Globus pallidus (tissue), 1 donor: ENCODE results near the gene RRAS2.
"Not testable (repeated sequence)": the region's sequence is repeated elsewhere in the genome, so short reads cannot be mapped to it uniquely, and the experiment has no call there.

Source experiments
- DNase-seq: peaks from one replicate; pipeline ENCODE4 v3.0.0-alpha.2; 2015; ENCODE audit warnings: low spot score

Gene RRAS2

DNA sequence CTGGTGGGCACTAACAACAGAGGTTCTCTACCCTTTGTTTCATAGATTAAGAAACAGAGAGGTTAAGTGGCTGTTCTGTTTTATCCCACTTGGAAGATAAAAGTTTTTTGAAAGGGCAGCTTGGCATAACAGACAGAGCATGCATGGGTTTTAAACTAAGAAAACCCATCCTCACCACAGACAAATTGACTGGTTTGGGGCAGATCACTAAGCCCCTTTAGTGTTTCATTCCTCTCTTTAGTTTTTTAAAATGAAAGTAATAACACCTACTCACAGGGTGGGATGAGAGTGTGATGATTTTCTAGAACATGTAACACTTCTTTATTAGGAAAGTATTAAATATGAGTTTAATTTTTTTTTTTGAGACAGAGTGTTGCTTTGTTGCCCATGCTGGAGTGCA lies 12.3 kb upstream of the RRAS2 start:
- DNase-seq, result no peak

DNA sequence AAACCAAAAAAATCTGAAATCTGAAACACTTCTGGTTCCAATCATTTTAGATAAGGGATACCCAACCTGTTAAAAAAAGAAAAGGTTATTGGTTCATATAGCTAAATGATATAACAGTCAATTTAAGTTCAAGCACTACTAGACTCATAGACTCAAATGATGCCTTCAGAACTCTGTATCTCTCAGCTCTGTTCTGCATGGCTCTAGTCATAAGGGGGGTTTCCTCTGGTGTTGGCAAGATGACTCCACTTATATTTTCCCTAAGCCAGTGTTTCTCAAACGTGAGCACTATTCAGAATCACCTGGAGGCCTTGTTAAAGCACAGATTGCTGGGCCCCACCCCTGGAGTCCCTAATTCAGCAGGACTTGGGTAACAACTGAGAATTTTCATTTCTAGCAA lies 11.5 kb upstream of the RRAS2 start:
- no peak for DNase-seq

DNA sequence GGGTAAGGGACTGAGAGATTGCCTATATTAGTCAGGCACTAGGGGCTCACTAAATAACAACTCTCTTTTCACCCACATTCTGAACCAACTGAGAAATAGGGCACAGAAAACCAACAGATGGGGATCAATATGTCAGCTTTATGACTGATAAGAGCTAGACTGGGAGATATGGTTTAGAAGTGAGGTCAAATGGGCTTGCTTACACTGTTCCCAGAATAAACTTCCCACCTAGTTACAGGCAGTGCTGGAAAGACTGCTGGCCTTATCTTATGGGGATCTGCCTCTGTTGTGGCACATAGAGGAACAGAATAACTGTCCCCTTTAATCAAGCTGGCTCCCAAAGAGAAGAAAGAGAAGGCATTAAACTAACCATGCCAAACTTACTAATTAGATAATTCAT lies 10.6 kb upstream of the RRAS2 start:
- DNase-seq, result no peak

DNA sequence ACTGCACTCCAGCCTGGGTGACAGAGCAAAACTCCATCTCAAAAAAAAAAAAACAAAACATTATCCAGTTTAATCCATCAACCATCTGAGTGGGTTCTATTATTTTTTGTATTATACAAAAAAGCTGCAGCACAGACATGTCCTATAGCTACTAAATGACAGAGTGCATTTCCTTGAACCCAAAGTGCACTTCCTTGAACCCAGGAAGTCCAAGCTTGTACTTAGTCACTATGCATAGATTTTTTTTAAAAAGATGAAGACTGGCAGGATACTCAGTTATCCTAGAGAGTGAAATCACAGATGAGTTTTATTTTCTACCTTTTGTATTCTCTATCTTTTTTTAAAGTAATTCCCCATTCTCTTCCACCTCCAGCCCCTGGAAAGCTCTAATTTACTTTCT lies 8.0 kb upstream of the RRAS2 start:
- no peak for DNase-seq

DNA sequence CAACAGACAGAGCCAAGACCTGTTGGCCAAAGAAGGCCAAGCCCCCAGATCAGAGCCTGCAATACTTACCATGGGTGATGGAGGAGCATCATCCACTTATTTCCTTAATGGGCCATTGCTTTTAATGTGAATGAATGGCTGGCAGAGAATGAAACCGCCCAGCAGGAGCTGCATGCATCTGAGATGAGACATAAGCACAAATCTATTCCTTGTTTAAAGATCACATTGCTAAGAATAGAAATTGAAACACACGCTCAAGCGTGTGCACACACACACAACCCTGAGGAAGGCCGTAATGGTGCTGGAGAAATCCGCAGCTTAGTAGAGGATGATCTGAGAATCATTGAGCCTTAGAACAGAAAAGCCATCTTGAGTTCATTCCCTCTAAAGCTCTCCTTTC lies 5.3 kb upstream of the RRAS2 start:
- DNase-seq, result no peak

DNA sequence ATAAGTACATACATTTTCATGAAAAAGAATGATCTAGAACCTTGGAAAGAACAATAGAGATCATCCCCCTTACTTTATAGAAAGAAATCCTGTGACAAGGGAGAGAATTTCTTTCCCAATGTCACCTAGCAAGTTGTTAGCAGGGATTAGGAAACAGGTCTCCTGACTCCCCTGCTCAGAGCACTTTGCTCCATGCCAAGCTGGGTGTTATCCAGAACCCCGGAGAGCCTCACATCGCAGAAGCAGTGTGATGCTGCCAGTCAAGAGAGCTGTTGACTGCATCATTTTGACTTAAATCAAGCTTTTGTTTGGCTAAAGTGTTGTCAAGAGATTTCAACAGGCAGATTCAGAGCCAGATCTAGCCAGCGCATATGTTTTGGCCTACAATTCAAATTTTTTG lies 3.6 kb upstream of the RRAS2 start:
- no peak for DNase-seq

DNA sequence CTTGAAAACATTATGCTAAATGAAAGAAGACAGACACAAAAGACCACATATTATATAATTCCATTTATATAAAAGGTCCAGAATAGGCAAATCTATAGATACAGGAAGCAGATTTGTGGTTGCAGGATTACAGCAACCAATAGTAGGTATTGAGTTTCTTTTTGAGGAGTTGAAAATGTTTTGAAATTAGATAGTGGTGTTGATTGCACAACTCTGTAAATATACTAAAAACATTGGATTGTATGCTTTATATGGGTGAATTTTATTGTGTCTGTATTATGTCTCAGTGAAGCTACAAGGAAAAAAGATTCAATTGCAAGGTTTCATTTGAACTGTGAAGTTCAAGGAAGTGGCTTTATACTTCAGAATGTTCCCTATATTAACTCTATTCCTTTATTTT lies 3.0 kb upstream of the RRAS2 start:
- no peak for DNase-seq

DNA sequence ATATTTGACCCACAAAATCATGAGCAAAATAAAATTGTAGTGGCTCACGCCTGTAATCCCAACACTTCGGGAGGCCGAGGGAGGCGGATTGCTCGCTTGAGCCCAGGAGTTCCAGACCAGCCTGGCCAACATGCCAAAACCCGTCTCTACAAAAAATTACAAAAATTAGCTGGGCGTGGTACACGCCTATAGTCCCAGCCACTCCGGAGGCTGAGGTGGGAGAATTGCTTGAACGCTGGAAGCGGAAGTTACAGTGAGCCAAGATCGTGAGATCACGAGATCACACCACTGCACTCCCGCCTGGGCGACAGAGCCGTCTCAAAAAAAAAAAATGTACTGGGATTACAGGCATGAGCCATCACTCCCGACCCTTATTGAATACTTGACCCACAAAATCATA lies 2.0 kb upstream of the RRAS2 start:
- no peak for DNase-seq

DNA sequence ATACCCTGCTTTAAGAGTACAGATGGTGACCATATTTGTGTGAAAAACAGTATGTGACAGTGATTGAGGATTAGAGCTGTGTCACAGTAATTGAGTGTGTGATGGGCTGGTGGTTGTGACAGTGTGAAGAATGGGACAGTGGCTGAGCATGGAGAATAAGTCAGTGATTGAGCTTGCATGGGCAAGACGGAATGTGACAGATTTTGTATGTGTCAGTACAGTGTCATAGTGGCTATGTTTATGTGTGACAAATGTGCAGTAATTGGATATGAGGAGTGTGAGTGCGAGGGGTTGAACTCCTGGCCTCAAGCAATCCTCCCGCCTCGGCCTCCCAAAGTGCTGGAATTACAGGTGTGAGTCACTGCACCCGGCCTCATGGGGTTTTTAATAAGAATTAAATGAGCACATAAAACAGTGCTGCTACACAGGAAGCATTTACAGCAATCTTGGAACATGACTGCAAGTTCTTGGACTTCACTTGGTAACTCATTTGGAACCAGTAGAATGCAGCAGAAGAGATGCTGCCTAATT lies 583 bp upstream of the RRAS2 start:
- DNase-seq, result no peak

DNA sequence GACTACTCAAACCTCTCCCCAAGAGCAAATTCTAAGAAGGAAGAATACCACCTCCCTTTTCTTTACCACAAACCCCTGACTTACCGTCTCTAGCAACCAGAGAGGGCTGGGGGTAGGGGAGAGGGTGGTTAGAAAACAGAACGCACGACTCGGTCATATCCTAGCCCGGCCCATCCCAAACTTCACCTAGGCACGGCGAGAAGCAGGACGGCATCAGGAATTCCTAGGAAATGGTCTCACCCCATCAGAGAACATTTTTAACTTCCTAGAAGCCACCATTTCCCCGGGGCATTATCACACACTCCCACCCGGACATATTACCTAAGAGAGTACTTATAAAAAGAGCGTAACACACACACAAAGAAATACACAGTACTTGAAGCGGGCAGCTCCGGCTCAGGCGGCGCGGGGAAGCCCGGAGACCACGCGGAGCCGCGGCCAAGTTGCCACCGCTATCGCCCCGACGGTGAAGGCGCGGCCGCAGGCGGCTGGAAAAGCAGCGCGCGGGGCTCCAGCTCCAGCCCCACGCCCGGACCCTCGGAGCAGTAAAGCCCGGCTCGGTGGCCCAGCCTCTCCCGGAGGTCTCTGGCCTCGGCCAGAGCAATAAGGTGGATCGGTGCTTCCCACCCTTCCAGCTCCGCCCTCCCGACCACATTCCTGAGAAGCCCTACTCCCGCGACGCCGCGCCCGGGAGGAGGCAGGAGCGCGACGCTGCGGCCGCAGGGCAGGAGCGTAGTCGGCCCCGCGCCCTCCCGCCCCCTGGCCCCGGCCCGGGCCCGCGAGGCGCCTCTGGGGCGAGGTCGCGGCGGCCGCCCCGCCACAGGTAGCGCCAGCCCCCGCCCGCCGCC lies 878 bp downstream of the RRAS2 start:
- no peak for DNase-seq

DNA sequence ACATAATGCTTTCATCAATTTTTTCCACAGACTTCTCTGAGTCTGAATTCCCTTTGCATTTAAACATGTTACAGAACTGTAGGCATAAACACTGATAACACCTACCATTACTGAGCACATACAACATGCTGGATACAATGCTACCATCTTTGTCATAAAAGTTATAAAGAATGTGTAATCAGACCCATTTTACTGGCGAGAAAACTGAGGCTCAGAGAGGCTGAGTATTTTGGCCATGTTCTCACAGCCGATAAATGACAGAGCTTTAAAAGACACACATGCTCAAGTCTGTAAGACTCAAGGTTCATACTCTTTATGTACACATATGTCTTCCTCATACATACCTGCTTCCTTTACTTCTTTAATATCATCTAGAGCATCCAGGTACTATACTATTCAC lies 2.6 kb downstream of the RRAS2 start:
- DNase-seq, result no peak

DNA sequence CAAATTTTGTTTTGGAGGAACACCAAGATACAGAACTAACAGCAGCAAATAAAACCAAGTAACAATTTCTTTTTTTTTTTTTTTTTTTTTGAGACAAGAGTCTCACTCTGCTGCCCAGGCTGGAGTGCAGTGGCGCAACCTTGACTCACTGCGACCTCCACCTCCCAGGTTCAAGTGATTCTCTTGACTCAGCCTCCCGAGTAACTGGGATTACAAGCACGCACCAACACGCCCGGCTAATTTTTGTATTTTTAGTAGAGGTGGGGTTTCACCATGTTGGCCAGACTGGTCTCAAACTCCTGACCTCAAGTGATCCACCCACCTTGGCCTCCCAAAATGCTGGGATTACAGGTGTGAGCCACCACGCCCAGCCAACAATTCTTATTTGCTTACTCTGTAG lies 4.4 kb downstream of the RRAS2 start:
- DNase-seq, result not testable (repeated sequence)

DNA sequence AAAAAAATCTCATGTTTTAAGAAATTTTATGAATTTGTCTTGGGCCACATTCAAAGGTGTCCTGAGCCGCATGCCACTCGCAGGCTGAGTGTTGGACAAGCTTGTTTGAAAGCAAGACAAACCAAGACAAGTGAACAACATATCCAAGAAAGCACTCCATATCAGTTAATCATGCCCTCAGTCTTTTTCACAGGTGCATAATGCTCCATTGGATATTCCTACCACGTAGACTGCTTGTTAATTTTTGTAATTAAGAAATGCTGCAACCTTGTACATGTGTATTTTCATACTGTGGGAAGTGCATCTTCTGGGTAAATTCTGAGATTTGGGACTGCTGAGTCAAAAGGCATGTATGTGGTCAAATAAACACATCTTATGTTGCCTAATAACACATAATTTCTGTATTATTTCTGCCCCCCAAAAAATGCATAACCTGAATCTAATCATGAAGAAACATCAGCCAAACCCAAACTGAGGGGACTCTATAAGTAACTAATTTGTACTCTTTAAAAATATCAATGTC lies 8.2 kb downstream of the RRAS2 start:
- no peak for DNase-seq

DNA sequence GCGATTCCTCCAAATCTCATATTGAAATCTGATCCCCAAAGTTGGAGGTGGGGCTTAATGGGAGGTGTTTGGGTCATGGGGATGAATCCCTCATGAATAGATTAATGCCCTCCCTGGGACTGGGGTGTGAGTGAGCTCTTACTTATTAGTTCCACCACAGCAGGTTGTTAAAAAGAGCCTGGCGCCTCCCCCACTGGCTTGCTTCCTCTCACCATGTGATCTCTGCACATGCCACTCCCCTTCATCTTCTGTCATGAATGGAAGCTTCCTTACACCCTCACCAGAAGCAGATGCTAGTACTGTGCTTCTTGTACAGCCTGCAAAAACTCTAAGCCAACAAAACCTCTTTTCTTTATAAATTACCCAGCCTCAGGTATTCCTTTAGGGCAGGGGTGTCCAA lies 8.8 kb downstream of the RRAS2 start:
- no peak for DNase-seq

DNA sequence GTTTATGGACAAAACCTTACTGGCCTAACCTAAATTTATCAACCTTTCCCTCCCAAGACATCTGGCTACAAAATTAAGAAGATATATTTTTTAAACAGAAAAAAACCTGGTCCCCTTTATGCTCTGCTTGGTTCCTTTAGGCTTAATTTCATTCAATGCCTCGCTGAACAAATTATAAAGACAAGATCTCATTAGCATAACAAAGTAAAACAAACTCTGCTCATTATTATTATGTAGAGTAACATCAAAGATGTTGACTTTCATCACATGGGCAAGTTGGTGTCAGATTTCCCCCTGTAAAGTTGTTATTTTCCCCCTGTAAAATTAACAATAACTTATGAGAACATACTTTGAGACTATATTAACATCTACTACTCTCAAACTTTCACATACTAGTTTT lies 11.0 kb downstream of the RRAS2 start:
- no peak for DNase-seq

DNA sequence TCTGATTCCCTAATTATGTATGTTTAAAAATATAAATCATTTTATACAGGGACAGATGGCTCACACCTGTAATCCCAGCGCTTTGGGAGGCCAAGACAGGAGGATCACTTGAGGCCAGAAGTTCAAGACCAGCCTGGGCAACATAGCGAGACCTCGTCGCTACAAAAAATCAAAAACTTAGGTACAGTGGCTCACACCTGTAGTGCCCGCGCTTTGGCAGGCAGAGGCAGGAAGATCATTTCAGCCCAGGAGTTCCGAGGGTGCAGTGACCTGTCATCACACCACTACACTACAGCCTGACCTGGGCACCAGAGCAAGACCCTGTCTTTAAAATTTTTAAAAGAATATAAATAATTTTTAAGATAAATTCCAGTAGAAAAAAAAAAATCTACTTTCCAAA lies 11.5 kb downstream of the RRAS2 start:
- DNase-seq, result no peak

DNA sequence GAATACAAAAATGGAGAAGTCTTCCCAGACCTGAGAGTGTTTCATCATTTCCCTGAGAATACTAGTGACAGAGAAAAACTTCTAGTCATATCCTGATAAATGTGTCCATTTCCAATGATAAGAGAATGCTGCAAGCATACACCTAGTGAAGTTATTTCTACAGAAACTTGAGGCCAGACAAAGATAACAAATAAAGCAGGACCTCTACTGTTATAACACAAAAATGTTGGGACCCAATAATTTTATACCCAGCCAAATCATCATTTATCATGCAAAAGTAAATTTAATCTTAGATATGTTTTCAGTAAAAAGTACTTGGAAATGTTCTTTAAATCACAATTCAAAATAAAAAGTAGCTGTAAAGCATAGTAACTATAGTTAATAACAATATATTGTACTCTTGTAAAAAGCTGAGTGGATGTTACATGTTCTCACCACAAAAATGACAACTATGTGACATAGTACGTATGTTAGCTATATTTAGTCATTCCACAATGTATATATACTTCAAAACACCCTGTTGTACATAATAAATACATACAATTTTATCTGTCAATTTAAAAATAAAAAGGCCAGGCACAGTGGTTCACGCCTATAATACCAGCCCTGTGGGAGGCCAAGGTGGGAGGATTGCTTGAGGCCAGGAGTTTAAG lies 12.6 kb downstream of the RRAS2 start:
- no peak for DNase-seq

DNA sequence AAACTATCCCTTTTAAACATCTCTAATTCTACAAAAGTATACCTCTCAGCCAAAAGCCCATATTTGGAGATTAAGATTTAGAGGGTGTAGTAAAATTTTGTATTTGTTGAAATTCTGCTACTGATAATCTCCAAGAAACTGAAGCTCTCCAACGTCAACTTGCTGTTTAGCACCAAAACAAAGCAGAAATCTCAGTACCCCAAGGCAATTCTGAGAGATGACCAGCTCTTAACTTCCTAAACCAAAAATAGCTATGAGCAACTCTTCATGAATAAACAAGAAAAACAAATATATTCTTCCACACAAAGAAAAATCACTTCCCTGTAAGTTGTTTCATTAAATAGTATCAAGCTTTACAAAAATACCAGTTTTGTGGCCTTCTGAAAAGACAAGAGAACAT lies 13.3 kb downstream of the RRAS2 start:
- DNase-seq, result no peak

DNA sequence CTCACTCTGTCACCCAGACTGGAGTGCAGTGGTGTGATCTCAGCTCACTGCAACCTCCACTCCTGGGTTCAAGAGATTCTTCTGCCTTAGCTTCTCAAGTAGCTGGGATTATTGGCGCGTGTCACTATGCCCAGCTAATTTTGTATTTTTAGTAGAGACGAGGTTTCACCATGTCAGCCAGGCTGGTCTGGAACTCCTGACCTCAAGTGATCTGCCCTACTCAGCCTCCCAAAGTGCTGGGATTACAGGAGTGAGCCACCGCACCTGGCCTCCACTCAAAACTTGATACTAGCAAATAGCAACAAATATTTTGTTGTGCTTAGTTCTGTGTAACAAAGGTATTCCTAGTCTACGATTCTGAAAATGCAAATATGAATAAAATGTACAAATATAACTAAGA lies 14.0 kb downstream of the RRAS2 start:
- not testable (repeated sequence) for DNase-seq

DNA sequence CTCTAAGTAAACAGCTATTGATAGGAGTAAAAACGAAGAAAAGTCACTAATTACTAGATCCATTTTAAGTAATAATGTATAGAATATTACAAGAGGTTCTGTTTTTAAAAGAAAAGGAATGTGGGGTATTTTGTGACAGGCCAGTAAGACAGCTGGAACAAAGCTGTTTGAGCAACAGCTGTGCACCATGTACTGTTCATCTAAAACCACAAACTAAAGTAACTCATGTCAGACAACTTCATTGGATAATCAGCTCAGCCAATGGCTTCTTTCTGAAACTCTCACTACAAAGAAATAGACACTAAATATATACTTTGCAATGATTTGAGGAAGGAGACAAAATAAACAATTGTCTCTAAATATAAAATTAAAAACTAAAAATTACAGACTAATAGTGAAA lies 16.1 kb downstream of the RRAS2 start:
- DNase-seq, result no peak

DNA sequence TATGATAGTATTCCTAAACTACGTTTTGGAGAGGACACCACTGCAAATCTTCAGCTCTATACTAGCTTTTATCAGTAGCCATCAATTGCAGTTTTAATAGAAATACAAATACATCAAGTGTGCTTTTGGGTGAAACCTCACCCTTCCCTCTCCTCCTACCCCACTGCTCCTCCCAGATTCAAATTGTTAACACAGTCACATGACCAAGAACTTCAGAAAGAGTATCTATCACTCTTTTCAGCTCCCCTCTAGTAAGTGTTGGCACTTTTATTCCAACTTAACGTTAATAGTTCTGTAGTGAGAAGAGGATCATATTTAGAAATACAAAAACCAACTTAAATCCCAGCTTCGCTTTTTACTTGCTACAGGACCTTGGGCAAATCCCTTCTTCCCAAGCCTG lies 17.0 kb downstream of the RRAS2 start:
- DNase-seq, result no peak

DNA sequence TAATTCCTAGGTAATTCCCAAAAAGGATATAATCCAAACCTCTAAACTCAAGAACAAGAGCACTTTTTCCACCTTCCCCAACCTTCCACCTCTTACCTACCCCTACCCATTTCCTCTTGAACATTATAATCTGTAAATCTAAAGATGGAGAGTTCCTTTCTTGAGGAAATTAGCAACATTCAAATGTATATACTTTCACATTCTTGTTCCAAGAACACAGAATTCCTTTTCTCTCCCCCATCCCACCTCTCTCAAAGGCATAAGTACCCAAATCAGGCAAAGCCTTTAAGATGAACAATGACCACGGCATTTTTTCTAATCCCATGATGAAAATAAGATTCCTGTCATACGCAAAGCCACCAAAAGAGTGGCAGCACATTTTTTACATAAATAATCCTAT lies 18.3 kb downstream of the RRAS2 start:
- DNase-seq, result no peak

DNA sequence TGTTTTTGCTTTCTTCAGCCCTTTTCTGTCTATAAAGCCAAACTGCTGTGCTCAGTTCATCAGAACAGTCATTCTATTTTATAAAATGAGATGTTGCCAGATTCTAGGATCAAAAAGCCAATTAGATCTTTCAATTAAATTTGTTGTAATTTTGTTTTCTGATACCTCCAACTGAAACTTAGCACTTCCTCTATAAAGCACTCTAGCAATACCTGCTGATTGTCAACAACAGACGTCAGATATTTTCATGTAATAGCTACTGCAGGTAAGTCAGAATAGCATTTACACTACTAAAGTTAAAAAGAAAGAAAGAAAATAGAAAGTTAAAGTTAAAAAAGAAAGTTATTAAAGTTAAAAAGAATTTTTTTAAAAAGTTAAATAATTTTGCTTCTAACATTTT lies 19.6 kb downstream of the RRAS2 start:
- DNase-seq, result no peak
